Measurements from ENCODE around the gene DLG1. TPM values are rescaled to one million over a fixed set of nuclear protein-coding genes. Genes with fewer than 3 reads are reported as not detected.

Gene DLG1
- total RNA-seq, 2 donors from 2014 or later: 129 to 145 TPM

DNA sequence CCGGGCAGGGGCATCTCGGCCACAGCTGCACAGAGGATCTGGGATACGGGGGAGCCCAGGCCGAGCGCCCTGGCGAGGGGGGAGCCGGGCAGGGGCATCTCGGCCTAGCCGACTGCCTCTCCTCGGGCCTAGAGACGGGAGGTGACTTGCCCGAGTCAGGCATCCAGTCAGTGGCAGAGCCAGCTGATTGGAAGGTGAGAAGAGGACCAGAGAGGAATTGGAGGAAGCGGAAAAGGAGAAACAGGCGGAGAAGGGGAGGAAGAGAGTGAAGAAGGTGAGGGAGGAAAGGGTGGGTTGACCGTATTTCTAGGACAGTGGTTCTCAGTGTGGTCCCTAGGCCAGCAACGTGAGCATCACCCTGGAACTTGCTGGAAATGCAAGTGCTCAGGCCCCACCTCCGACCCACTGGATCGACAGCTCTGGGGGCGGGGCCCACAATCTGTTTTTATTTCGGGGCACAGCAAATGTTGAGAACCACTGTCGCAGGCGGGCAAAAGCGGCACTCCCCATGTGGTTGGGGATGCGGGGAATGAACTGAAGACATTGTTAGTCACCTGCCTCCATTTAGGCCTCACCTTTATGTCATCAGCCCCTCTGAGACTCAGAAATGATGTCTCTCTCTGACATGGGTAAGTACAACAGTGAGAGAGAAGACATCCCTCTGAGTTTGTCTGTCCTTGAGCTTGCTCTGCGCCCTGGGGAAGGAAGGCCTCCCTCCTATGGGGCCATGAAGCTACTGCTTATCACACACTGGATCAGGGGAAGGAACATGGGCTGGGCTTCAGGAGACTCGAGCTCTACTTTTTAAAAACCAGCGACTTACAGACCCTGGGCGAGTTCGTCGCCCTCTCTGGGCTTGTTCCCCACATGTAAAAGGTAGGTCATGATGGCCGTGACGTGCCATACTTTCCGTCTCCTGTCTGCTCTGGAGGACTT lies 267.8 kb downstream of the DLG1 start:
- ATAC-seq: no peak
- no peak for DNase-seq
- intact Hi-C loops (cut with DNase I, micrococcal nuclease): no loop called here

DNA sequence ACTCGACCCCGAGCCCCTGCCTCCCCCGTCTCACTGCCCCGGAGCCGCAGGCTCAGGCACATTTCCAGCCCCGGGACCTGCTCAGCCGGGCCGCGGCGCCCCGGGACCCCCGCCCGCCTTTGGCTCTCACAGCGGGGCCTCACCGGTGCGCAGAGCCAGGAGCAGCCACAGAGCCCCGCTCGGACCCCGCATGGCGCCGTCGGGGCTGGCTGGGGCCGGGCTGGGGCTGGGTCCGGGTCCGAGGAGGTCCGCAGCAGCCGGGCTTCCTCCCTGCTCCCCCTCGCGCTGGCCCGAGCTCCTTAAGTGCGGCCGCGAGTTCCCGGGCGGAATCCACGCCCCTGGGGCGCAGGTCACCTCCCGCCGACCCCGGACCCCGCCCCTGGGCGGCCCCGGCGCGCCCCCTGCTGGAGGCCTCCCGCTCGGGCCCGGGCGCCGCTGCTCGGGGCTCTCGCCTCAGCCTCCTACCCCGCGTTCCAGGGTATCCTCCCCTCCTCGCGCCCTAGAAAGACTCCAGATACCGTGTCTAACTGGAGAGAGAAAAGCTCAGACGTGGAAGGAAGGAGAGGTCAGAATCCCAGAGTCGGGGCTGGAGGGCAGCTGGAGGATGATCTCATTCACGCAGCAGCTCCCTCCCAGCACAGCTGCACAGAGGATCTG lies 268.8 kb downstream of the DLG1 start, which contains the start of gene MELTF:
Gene MELTF (minus strand): TSS at position 307 of the 657 bp plus-strand sequence. CDS start 115 bp downstream, at position 192.
- intact Hi-C loops (cut with DNase I, micrococcal nuclease): no loop called here
- peak; percentile 53 to 72 for DNase-seq

DNA sequence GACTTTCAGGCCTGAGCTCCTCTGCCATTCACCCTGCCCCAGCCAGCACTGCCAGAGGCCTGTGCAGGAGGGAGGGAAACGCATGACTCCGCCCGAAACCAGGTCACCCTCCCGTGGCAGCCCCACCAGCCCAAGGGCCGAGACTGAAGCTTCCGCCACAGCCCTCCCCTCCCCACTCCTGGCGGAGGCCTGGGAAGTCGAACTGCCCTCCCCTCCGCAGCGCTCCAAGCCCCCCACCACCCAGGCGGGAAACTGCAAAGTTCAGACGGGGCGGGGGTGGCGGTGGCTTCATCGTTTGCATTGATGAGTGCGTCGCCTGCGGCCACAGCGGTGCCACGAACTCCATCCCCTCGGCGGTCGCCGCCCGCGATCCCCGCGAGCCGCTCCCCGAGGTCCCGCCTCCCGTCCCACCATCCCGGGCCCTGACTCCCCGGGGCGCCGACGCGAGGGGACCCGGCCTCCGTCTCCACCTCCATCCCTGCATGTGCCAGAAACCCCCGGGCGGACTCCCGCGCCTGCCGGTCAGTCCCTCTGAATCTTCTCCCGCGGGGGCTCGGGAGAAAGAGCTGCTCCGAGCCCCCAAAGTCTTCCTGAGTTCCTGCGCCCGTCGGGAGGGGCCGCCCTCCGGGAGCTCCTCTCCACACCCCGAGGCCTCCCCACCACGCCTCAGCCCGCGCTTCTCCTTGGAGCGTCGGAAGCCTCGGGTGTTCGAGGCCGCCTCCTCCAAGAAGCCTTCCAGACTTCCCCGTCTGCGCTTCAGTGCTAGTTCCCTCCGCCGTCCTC lies 269.5 kb downstream of the DLG1 start:
- ATAC-seq (peak; percentile 23), DNase-seq (peak in 1 of 2 donors; percentile 32)
- intact Hi-C loops (cut with DNase I, micrococcal nuclease): no loop called here

More for the DNA sequence above, 268.8 kb downstream of the DLG1 start, which contains the start of gene MELTF:
- ATAC-seq: peak; percentile 78

DNA sequence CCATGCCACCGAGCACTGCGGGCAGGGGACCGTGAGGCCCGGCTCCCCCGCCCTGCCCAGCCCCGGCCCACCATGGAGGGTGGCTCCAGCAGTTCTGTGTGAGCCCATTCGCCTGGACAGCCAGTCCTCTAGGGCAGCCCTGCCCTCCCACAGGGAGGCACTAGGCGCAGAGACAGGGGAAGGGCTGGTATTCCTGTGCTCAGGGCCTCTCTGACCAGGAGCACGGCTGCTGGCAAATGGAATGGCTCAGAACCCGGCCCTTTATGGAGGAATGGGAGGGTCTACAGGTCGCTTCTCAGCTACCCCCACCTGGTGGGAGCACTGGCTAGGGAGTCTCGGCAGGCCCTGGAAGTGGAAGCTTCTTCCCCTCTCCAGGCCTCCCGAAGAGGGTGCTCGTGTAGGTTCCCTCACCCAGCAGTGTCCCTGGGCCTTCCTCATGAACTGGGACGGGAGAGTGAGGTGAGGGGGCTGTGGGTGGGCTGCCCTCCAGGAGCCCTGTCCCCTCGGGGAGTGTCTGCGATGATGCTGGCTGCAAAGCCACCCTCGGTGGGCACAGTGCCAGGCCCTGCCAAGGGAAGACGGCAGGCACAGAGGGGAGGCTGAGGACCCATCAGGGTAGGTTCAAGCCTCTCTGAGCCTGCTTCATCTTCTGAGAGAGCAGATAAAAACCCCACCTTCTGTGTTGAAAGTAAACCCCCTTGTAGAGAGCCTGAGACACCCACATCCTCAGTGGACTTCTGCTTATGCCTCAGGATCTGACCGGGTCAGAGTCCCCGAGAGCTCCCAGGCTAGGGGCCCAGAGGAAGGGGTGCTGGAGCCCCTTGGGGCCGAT lies 270.3 kb downstream of the DLG1 start:
- intact Hi-C loops (cut with DNase I, micrococcal nuclease): no loop called here
- ATAC-seq: no peak
- no peak for DNase-seq

DNA sequence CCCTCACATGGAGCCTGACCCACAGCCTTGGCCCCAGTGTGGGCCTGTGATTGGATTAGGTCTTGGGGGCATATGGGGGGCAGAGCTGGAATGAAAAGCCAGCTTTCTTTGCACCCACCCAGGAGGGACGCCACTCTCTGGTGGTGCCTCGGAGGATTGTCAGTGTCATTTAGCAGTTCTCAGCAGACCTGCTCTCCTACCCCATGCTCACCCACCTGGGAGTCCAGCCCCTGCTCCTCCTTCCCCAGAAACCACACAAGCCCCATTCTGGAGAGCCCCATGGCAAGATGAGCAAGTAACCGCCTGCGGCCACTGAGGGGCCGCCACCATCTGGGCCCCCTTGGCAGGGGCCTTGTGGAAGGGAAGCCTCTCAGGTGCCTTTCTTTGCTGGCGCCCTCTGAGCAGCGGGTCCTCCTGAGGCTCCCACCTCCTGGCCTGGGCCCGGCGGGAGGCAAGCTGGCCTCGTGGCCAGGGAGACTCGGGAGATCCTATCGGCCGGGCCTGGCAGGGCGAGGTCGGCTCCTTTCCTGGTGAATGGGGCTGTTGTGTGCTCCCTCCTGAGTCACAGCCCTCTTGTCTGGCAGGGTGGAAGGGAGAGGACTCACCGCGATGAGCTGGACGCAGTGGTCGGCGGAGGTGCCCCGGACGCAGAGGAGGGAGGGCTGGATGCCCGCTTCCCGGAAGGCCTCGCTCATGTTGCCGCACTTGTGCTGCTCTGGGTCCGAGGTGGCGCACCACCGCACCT lies 271.1 kb downstream of the DLG1 start:
- ATAC-seq (no peak), DNase-seq (no peak)
- intact Hi-C loops (cut with DNase I, micrococcal nuclease): no loop called here

DNA sequence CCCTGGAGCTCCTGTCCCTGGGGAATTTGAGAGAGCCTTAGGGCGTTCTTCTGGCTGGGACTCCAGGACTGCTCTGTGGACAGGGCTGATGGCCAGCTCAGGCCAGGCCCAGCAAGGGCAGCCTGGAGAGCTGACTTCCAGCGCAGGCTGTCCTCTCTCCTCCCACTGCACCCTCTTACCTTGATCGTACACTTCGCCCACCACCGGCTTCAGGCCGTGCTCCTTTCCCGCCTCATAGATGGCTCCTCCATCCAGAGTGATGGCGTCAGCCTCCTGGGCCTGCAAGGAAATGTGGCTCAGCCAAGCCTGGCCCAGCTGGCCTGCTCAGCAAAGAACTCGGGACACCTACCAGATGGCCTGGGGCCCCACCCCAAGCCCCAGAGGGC lies 271.9 kb downstream of the DLG1 start:
- intact Hi-C loops (cut with DNase I, micrococcal nuclease): no loop called here
- DNase-seq (no peak), ATAC-seq (no peak)

DNA sequence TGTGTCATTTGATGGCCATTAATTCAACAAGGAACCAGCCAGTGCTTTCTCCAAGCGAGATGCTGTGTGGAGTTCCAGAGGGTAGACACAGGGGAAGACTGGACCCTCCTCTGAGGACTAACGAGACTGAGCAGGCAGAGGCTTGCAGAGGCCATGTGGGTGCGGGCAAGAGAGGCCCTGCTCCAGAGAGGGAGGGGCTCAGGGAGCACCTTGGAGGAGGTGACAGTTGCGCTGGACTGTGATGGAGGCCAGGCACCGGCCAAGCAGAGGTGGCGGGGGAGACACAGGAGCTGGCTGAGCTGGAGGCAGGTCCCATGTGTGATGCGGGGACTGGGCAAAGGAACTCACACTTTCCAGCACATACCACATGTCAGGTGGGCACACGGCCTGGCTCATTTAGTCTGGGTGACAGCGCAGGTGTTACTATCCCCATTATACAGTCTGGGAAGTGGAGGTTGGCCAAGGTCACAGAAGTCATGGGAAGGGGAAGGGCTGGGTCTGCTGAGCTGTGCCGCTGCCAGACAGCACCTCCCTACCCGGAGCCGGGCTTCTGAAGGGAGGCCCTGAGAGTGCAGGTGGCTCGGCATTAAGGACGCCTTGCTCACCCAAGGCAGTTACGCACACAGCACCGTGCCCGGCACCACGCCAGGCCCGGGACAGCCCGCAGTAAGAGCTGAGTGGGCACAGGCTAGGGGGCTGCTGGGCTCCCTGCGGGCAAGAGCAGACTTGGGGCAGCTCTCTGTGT lies 272.5 kb downstream of the DLG1 start:
- ATAC-seq: no peak
- DNase-seq: no peak
- intact Hi-C loops (cut with DNase I, micrococcal nuclease): no loop called here

DNA sequence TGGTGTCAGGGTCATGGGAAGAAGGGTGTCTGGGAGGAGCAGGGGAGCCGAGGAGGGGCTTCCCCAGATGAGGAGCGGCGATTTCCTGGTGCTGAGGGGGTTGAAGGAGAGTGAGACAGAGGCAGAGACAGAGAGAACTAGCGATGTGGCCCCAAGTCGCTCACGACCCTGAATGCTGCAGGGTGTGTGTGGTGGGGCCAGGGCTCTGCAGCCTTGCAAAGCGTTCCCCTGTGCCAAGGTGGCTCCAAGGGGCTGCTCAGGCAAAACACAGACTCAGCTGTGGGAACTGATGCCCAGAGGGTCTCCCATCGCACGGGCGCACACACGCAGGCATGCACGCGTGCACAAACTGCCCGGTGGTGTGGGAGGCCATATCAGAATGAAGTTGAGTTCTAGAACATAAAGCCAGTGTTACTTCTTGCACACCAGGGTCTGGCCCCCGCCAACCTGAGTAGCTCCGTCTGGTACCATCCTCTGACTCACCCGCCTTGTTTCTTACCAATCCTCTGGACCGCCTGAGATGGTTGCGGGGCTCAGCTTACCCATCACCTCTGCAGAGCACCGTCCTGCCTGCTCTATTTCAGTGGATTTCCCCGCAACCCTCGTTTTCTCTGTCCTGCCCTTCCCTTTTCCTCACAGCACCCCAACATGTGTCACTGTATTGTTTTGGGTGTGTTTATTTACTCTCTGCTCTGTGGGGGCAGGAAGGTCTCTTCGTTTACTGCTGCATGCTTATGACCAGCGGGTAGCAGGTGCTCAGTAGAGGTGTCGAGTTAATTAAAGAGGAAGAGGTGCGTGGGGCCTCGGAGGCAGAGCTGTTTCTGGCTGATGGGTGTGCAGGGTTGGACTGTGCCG lies 273.3 kb downstream of the DLG1 start:
- DNase-seq: no peak
- intact Hi-C loops (cut with DNase I, micrococcal nuclease): no loop called here
- ATAC-seq: no peak

DNA sequence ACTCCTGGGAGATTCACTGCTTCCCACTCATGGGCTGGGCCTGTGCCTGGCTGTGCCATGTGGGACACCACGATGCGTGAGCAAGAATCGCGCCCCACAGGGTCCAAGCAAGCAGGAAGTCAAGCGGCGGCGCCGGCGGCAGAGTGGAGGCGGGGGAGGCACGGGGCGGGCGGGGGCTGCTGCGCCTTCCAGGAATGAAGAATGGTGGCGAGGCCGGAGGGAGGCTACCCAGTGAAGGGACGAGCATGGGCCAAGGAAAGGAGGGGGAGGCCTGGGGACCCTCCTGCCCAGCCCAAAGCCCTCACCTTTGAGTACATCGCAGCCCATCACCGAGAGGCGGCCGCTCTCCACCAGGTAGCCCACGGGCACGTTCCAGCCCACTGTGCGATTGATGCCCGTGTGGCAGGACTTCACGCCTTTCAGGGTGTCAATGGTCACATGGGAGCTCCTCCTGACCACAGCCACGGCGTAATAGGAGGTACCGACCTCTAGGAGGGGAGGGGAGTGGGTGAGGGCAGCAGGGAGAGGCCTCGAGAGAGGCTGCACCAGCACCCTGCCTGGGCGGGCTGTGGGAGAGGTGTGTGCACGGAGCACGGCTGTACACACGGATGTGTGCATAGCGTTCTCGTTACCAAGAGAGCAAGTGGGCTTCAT lies 274.3 kb downstream of the DLG1 start:
- intact Hi-C loops (cut with DNase I, micrococcal nuclease): no loop called here
- ATAC-seq (no peak), DNase-seq (no peak)

DNA sequence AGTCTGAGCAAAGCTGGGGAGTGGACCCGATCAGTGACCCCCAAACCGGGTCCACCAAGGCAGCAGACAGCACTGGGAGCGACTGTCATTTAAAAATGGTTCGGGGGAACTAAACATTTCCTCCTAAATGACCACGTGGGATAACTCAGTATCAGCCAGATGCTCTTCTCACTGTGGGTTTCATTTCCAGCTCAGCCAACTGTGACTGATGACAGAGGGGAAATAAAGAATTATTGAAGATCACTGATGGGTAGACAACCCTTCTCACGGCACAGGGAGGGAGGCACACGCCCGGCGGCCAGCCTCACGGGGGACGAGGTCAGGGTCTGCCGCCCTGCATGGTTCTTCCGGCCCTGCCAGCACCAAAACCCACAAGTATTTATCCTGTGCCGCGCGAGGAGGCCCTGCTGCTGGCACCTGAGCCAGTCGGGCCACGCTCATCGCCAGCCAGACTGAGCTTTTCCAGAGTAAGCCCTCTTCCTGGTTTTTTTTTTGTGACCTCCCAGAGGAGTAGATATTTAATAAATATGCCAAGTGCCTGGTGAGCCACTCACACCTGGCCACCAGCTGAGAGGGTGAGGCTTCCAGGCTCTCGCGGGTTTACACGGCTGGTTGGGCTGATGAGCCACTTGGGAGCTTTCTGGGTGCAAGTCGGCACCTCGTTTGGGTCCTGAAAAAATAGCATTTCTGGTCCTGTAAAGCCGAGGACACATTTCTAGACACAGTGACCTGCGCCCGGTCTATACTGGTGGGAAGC lies 275.0 kb downstream of the DLG1 start:
- intact Hi-C loops (cut with DNase I, micrococcal nuclease): no loop called here
- ATAC-seq: no peak
- DNase-seq: no peak

DNA sequence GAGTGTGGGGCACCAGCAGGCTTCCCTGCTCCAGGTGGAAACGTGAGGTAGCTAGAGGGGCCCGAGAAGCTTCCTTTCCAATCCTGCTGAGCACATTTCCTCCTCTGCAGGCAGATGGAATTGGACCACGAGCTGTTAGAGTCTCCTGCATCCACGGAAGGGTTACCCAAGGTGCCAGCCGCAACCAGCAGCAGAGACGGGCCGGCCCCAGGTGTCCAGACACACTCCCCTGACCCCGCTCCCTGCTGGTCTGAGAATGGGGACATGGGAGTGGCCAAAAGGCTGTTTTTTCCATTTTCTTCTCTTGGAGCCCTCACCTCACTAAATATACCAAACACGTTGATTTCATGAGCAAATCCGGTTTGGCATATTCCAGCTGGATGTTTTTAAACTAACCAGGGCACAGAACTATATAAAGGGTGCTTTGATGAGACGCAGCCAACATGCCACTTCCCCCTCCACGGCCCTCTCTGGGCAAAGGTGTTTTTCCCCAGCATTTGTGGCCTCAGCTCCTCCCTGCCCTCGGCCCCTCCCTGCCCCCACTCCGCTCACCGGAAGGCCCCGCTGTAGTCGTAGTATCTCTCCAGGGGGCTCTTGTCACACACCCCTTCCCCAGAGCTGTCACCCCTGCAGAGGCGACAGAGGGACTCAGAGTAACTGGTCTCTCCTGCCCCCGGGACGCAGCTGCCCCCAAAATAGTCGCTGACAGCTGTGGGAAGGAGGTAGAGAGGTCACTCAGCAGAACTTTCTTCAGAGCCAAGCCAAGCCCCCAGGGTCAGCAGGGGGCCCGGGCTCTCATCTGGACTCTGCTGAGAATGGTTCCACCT lies 275.8 kb downstream of the DLG1 start:
- no peak for DNase-seq
- intact Hi-C loops (cut with DNase I, micrococcal nuclease): no loop called here
- ATAC-seq: no peak

DNA sequence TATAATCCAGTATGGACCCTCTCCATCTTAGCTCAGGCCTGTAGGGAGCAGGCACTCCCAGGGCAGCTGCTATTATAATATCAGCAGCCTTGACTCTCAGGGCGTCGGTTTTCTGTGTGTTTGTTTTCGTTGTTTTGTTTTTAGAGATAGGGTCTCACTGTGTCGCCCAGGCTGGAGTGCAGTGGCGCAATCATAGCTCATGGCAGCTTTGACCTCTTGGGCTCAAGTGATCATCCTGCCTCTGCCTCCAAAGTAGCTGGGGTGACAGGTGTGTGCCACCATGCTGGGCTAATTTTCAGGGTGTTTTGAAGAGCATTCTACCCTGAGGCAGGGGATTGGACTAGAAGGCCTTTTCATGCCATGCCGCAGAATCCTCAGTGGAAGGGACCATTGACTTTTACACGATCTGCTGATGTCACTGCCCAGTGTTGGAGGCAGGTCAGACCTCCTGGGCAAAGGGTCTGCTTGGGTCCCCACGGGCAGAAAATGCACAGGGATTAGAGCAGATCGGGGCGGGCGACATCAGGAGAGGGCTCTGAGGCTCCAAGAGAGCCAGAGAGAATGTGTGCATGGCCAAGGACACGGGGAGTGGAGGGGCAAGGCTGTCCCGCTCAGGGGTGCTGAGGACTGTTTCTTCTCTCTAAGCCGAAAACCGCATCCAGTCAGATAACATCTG lies 276.5 kb downstream of the DLG1 start:
- ATAC-seq (no peak), DNase-seq (no peak)
- intact Hi-C loops (cut with DNase I, micrococcal nuclease): no loop called here

DNA sequence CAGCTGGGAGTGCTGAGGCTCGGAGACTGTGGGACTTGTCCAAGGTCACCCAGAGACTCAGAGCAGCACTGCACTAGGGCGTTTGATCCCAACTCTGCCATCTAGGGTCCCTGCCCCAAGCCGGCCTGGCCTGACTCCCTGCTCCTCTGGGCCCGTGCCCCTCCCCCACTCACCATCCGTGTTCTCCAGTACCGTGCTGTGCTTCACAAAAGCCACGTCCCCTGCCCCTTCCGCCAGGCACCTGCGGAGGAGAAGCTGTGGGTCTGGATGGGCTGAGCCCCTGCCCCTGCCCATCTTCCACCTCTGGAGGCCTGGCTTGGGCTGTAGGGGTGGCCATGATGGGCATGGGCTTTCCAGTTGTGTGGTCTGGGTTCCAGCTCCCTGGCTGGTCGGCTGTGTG lies 277.2 kb downstream of the DLG1 start:
- DNase-seq: no peak
- intact Hi-C loops (cut with DNase I, micrococcal nuclease): no loop called here
- peak; percentile 9 for ATAC-seq

DNA sequence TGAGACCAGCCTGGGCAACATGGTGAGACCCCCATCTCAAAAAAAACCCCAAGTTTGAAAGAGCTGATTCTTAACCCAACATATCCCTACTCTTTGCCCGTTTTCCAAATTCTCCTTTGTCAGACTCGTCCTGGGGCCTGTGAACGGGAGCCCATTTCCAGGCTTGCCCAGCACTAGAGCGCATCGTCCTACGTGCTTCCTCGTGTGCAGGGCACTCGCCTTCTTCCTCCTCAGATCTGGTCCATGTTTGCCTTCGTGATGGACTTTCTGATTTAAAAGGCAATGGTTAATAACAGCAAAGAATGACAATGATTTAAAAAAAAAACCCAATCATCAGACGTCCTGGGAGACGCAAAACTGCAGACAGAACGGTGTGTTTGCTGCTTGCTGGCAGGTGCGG lies 278.9 kb downstream of the DLG1 start:
- no peak for ATAC-seq
- no peak for DNase-seq
- intact Hi-C loops (cut with DNase I, micrococcal nuclease): no loop called here
